Measurements from ENCODE around the gene UST.
A peak's percentile ranks its signal among the peaks of the same experiment; 100 is the strongest.
"Not testable (repeated sequence)": the region's sequence is repeated elsewhere in the genome, so short reads cannot be mapped to it uniquely, and the experiment has no call there.

Gene UST

GRCh38 chr6:148736774-148737412 lies 9.9 kb upstream of the UST start:
- DNase-seq, result no peak

GRCh38 chr6:148737806-148738205 lies 9.0 kb upstream of the UST start:
- DNase-seq, result no peak

GRCh38 chr6:148738946-148739821 lies 7.6 kb upstream of the UST start:
- DNase-seq, result no peak

GRCh38 chr6:148739822-148740128 lies 7.1 kb upstream of the UST start:
- DNase-seq, result no peak

GRCh38 chr6:148743476-148743875 lies 3.4 kb upstream of the UST start:
- DNase-seq, result no peak

- no peak for DNase-seq
Observed at GRCh38 chr6:148745926-148746325, 904 bp upstream of the UST start.

GRCh38 chr6:148747145-148747470 lies 278 bp downstream of the UST start:
- DNase-seq, result no peak

- no peak for DNase-seq
Observed at GRCh38 chr6:148747471-148748165, 788 bp downstream of the UST start.

GRCh38 chr6:148749674-148750073 lies 2.8 kb downstream of the UST start:
- no peak for DNase-seq

GRCh38 chr6:148750838-148751792 lies 4.3 kb downstream of the UST start:
- no peak for DNase-seq

GRCh38 chr6:148751793-148752170 lies 5.0 kb downstream of the UST start:
- DNase-seq, result no peak

GRCh38 chr6:148755379-148755778 lies 8.5 kb downstream of the UST start:
- DNase-seq, result not testable (repeated sequence)

GRCh38 chr6:148757944-148758480 lies 11.2 kb downstream of the UST start:
- DNase-seq, result no peak

- DNase-seq, result no peak
Observed at GRCh38 chr6:148758492-148758891, 11.7 kb downstream of the UST start.

- DNase-seq, result no peak
Observed at GRCh38 chr6:148760258-148760534, 13.4 kb downstream of the UST start.

GRCh38 chr6:148760568-148761526 lies 14.0 kb downstream of the UST start:
- DNase-seq, result peak; percentile 52

- DNase-seq, result no peak
Observed at GRCh38 chr6:148761527-148762011, 14.7 kb downstream of the UST start.

- no peak for DNase-seq
Observed at GRCh38 chr6:148762231-148762630, 15.4 kb downstream of the UST start.

- not testable (repeated sequence) for DNase-seq
Observed at GRCh38 chr6:148764259-148765020, 17.6 kb downstream of the UST start.

GRCh38 chr6:148765898-148766808 lies 19.3 kb downstream of the UST start:
- no peak for DNase-seq
